ENCODE results near the gene TBC1D22A. TPM values are rescaled to one million over a fixed set of nuclear protein-coding genes. Genes with fewer than 3 reads are reported as not detected.

TBC1D22A gene
- total RNA-seq, 1 experiment from 2014 or later, result 32.6 TPM

DNA sequence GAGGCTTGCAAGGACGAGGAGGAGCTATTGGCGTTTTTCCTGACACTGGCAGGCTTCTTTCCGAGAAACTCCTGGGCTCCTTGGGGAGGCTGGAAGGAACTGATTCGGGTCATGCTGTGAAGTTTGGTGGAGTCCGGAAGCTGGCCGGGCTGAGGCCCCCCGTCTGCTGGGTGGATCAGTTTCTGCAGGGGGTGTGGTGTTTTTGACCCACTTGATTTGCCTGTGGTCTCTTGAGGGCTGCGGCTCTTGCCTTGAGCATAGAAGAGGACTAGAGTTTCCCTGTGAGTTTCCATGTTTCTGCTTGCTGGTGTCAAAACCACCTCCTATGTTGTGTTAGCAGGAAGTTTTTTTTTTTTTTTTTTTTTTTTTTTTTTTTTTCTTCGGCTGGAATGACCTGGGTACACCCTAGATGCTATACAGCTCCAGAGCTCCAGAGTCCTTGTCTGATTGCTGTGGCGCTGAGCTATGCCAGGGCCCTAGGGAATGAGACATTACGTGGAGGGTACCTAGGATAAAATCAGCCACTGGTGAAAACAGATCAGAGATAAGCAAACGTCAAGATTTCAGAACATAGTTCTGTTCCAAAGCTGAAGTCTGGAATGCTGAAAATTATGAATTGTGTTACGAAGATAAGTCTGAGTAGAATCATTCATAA lies 728 bp downstream of the TBC1D22A start:
- intact Hi-C loops (cut with micrococcal nuclease; ENCODE audit: unreplicated experiment), result loop anchor here (1.0 kb wide), 1 partner anchor 34 kb away; no protein-coding TSS in a partner anchor
- TSS peak; percentile 33 for BruUV-seq (replicated peaks)
- peaks cover 35% of the 10 kb centered on the region for H3K36me3 Mint-ChIP-seq (ENCODE audit: insufficient read depth, unreplicated experiment)
- no peak for DNase-seq
- H3K27me3 ChIP-seq (replicated peaks; ENCODE audit: control insufficient read depth, insufficient read depth, low read length), result no peaks in the 10 kb centered on the region
- ChIA-PET CTCF (interaction anchor here (1.1 to 1.8 kb wide), 3 partner anchors 34 to 174 kb away, joined by 3 to 8 read pairs (median 8); no protein-coding TSS in a partner anchor), POLR2A (interaction anchor here (0.6 to 2.0 kb wide), 14 partner anchors 10 to 332 kb away, joined by 3 to 41 read pairs (median 4); no protein-coding TSS in a partner anchor)
- H3K9me3 Mint-ChIP-seq (ENCODE audit: unreplicated experiment), result no peaks in the 10 kb centered on the region
- peaks cover 19% of the 10 kb centered on the region for H3K4me1 Mint-ChIP-seq (ENCODE audit: low read depth, unreplicated experiment)
- peak overlapping the region; percentile 95 for H3K4me3 ChIP-seq (ENCODE audit: low read depth, low read length)
- H3K9me3 ChIP-seq, result no peaks in the 10 kb centered on the region
- no peaks in the 10 kb centered on the region for H3K27me3 Mint-ChIP-seq (ENCODE audit: insufficient read depth, unreplicated experiment)
- peak overlapping the region; percentile 93 for H3K27ac Mint-ChIP-seq (ENCODE audit: unreplicated experiment)
- peaks cover 8% of the 10 kb centered on the region; the same call in 1 of the 2 replicates for H3K4me1 ChIP-seq
- TF ChIP-seq, protein P1, sequence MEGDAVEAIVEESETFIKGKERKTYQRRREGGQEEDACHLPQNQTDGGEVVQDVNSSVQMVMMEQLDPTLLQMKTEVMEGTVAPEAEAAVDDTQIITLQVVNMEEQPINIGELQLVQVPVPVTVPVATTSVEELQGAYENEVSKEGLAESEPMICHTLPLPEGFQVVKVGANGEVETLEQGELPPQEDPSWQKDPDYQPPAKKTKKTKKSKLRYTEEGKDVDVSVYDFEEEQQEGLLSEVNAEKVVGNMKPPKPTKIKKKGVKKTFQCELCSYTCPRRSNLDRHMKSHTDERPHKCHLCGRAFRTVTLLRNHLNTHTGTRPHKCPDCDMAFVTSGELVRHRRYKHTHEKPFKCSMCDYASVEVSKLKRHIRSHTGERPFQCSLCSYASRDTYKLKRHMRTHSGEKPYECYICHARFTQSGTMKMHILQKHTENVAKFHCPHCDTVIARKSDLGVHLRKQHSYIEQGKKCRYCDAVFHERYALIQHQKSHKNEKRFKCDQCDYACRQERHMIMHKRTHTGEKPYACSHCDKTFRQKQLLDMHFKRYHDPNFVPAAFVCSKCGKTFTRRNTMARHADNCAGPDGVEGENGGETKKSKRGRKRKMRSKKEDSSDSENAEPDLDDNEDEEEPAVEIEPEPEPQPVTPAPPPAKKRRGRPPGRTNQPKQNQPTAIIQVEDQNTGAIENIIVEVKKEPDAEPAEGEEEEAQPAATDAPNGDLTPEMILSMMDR (IDR thresholded peaks at IDR 0.05; ENCODE audit: insufficient read depth in 1 of 2, low read depth in 1 of 2, low read length in 1 of 2, severe bottlenecking in 1 of 2, unreplicated experiment in 1 of 2), result no peak
- peak overlapping the region; percentile 80 for H3K4me3 Mint-ChIP-seq (ENCODE audit: unreplicated experiment)
- no peaks in the 10 kb centered on the region for H3K36me3 ChIP-seq (ENCODE audit: control insufficient read depth, insufficient read depth, low read length)

DNA sequence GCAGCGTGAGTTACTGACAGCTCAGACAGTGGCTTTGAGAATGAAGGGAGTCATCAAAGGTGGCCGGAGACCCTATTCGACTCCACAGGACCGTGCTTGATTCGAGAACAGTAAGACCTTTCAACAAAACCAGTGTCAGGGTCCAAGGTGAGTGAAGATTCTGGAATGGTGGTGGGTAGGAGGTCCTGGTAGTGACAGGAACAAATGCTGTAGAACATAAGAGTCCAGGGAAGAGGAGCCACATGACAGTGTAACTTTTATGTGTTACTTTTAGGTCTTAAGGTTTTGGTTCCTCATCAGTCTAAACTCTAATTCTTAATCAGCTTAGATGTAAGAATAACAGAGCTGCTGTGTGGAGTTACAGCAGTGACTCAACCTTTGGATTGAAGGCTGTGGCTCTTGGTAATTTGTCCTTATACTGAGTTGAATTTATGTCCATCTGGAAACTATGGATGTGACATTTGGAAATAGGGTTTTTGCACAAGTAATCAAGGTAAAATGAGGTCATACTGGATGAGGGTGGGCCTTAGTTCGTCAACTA lies 1.8 kb downstream of the TBC1D22A start:
- no peak overlapping the region for H3K4me3 ChIP-seq (ENCODE audit: low read depth, low read length)
- H3K27ac Mint-ChIP-seq (ENCODE audit: unreplicated experiment), result peak overlapping the region; percentile 28
- no peaks in the 10 kb centered on the region for H3K9me3 ChIP-seq
- DNase-seq, result no peak
- TF ChIP-seq, protein P1 (IDR thresholded peaks at IDR 0.05; ENCODE audit: insufficient read depth in 1 of 2, low read depth in 1 of 2, low read length in 1 of 2, severe bottlenecking in 1 of 2, unreplicated experiment in 1 of 2), result no peak
- H3K36me3 ChIP-seq (ENCODE audit: control insufficient read depth, insufficient read depth, low read length), result no peaks in the 10 kb centered on the region
- H3K9me3 Mint-ChIP-seq (ENCODE audit: unreplicated experiment), result no peaks in the 10 kb centered on the region
- H3K36me3 Mint-ChIP-seq (ENCODE audit: insufficient read depth, unreplicated experiment), result peaks cover 29% of the 10 kb centered on the region
- CTCF ChIA-PET, result no interaction called here
- intact Hi-C loops (cut with micrococcal nuclease; ENCODE audit: unreplicated experiment), result no loop called here
- no peaks in the 10 kb centered on the region for H3K27me3 Mint-ChIP-seq (ENCODE audit: insufficient read depth, unreplicated experiment)
- H3K4me1 Mint-ChIP-seq (ENCODE audit: low read depth, unreplicated experiment), result peaks cover 11% of the 10 kb centered on the region
- H3K4me1 ChIP-seq, result peaks cover 4% of the 10 kb centered on the region; the same call in 1 of the 2 replicates
- POLR2A ChIA-PET, result no interaction called here
- H3K4me3 Mint-ChIP-seq (ENCODE audit: unreplicated experiment), result no peak overlapping the region
- no peaks in the 10 kb centered on the region for H3K27me3 ChIP-seq (replicated peaks; ENCODE audit: control insufficient read depth, insufficient read depth, low read length)
- BruUV-seq (replicated peaks), result no TSS peak

DNA sequence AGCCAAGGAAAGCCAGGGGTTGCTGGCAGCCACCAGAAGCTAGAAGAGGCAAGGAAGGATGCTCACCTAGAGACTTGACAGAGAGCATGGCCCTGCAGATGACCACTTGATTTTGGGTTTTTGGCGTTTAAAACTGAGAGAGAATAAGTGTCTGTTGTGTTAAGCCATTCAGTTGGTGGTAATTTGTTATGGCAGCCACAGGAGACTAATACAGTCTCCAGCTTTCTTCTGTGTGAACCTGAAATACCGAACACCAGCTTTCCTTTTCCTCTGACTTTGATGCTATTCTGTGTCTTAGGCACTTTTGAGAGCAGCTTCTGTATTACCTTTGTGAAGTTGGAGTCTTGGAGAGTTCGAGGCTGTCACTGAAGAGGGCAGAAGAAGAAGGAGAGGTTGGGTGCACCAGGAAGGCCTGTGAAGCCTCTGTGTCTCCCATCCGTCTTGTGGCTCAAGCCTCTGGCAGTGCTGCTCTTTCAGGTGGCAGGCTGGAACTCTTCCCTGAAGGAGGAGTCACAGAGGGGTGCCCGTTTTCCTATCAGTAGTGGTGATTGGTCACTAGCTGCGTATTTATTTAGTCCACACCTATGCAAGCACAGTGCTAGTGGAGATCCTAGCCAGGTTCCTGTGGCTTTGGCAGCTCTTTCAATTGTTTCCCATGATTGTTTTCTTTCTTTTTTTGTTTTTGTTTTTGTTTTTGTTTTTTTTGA lies 2.5 kb downstream of the TBC1D22A start:
- H3K9me3 Mint-ChIP-seq (ENCODE audit: unreplicated experiment), result no peaks in the 10 kb centered on the region
- H3K4me1 Mint-ChIP-seq (ENCODE audit: low read depth, unreplicated experiment), result peaks cover 11% of the 10 kb centered on the region
- H3K36me3 Mint-ChIP-seq (ENCODE audit: insufficient read depth, unreplicated experiment), result peaks cover 29% of the 10 kb centered on the region
- H3K27ac Mint-ChIP-seq (ENCODE audit: unreplicated experiment), result no peak overlapping the region
- BruUV-seq (replicated peaks), result no TSS peak
- TF ChIP-seq, protein P1 (IDR thresholded peaks at IDR 0.05; ENCODE audit: insufficient read depth in 1 of 2, low read depth in 1 of 2, low read length in 1 of 2, severe bottlenecking in 1 of 2, unreplicated experiment in 1 of 2), result no peak
- peaks cover 3% of the 10 kb centered on the region; the same call in 1 of the 2 replicates for H3K4me1 ChIP-seq
- no peaks in the 10 kb centered on the region for H3K36me3 ChIP-seq (ENCODE audit: control insufficient read depth, insufficient read depth, low read length)
- intact Hi-C loops (cut with micrococcal nuclease; ENCODE audit: unreplicated experiment), result no loop called here
- CTCF ChIA-PET, result no interaction called here
- no peaks in the 10 kb centered on the region for H3K27me3 Mint-ChIP-seq (ENCODE audit: insufficient read depth, unreplicated experiment)
- no peak overlapping the region for H3K4me3 Mint-ChIP-seq (ENCODE audit: unreplicated experiment)
- POLR2A ChIA-PET, result interaction anchor here (0.5 kb wide), 1 partner anchor 36 kb away, joined by 3 read pairs; no protein-coding TSS in a partner anchor
- no peaks in the 10 kb centered on the region for H3K27me3 ChIP-seq (replicated peaks; ENCODE audit: control insufficient read depth, insufficient read depth, low read length)
- H3K4me3 ChIP-seq (ENCODE audit: low read depth, low read length), result no peak overlapping the region
- no peaks in the 10 kb centered on the region for H3K9me3 ChIP-seq
- no peak for DNase-seq
